Activated CD4-positive, CD25-positive, alpha-beta regulatory T cell treated with anti-CD3 and anti-CD28 coated beads, Interleukin-2, amount 50 U/mL, for 72 hours (primary cell): Measurements from ENCODE around the gene OR6X1.

ENCODE experiments used
- DNase-seq: peaks from one replicate; pipeline ENCODE4 v3.0.0; 2021

The OR6X1 gene, protein sequence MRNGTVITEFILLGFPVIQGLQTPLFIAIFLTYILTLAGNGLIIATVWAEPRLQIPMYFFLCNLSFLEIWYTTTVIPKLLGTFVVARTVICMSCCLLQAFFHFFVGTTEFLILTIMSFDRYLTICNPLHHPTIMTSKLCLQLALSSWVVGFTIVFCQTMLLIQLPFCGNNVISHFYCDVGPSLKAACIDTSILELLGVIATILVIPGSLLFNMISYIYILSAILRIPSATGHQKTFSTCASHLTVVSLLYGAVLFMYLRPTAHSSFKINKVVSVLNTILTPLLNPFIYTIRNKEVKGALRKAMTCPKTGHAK

GRCh38 chr11:123754101-123754568 is at the start of gene OR6X1:
Gene OR6X1, minus strand, starts transcription at chr11:123754518. Its CDS starts 0 bp downstream, at chr11:123754518.
- no peak for DNase-seq

GRCh38 chr11:123801765-123802164 is 47.4 kb upstream of the OR6X1 start:
- no peak for DNase-seq

GRCh38 chr11:123800036-123800435 is 45.7 kb upstream of the OR6X1 start:
- DNase-seq: no peak

- DNase-seq: no peak
These were observed 45.1 kb upstream of the OR6X1 start for GRCh38 chr11:123799438-123799837.

DNA sequence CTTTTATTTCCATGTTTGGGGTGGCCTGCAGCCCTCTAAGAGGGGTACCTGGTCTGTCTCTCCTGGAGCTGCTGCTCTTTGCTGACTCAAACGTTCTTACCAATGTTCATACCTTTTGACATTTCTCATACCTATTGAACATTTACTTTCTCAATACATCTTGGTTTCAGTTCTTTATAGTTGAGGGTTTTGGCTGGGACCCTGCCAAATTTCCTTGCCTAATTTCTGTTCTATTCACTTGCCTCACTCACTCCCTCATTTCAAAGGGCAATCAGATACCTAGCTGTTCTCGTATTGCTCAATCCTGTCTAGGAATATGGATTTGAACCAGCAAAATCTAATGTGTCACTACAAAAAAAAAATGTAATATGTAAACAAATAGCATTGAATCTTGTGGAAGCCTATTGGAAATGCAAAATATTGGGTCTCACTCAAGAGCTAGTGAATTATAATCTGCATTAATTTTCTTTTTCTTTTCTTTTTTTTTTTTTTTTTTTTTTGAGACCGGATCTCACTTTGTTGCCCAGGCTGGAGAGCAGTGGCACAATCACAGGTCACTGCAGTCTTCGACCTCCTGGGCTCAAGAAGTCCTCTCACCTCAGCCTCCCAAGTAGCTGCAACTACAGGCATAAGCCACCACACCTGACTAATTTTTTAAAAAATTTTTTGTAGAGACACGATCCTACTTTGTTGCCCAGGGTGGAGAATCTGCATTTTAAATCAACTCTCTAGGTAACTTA is 44.4 kb upstream of the OR6X1 start:
- no peak for DNase-seq

DNA sequence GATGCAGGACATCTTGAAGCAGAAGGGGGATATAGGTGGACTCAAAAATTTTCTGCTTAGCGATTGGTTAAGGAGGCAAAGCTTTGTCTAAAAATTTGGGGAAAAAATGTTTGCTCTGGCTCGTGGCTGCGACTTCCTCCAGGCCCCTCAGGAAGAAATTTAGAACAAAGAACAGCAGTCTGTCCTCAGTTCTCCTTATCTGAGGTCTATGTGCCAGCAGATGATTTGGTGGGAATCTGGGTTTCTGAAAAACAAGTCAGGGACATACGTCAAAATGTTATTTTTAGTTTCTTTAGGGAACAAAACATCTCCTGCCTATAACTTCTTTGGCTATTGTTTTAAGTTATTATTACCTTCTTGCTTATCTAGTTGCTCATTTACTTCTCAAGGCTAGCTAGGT is 43.8 kb upstream of the OR6X1 start:
- DNase-seq: no peak

- no peak for DNase-seq
These were observed 43.2 kb upstream of the OR6X1 start for GRCh38 chr11:123797541-123797940.

DNA sequence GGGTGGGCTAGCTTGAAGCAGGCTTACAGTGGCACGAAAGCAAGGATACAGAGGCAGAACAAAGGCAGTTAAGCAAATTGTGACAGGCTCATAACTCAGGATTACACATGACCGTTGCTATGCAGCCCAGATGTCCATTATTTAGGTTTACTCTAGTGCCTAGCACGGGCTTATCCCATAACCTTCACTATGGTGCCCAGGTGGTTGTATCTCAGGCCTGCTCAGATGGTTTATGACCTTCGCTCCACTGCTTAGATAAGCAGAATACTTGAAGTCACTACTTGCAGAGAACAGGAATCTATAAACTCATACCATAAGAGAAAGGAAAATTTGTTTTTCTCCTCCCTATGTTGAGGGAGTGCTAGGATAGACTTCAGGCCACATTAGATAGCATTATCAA is 42.8 kb upstream of the OR6X1 start:
- no peak for DNase-seq

DNA sequence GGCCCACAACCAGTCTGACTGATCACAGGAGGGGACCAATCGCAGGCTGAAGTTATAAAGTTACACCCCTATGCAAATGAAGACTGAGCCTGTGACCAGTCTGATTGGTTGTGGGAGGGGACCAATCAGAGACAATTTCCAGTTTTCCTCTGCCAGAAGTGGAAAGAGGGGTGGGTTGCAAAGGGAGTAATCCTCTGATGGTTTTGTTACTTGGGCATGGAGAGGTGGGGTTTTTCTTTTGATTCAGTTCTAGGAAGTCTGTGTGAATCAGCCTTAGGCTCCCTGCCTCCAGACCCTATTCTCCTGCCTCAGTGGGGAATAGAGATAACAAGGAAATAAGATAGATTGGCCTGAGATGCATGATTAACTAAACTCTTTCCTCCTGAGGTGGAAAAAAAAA is 41.9 kb upstream of the OR6X1 start:
- no peak for DNase-seq

DNA sequence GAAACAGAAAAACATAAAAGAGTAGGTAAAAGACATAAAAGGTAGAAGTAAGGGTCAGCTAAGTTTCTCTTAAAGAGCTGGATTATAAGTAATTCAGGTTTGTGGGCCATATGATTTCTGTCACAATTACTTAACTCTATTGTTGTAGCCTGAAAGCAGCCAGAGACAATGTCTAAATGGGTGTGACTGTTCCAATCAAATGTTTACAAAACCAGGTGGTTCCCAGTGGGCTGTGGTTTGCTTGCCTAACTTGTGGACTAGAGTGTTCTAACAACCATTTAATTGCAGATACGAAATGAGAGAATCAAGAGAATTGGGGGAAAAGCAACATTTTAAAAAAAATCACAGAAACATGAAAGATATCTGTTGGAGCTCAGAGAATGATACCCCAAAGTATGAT is 29.2 kb upstream of the OR6X1 start:
- DNase-seq: no peak

- DNase-seq: no peak
These were observed 24.2 kb upstream of the OR6X1 start for GRCh38 chr11:123778511-123778910.

- no peak for DNase-seq
These were observed 21.6 kb upstream of the OR6X1 start for GRCh38 chr11:123775715-123776549.

DNA sequence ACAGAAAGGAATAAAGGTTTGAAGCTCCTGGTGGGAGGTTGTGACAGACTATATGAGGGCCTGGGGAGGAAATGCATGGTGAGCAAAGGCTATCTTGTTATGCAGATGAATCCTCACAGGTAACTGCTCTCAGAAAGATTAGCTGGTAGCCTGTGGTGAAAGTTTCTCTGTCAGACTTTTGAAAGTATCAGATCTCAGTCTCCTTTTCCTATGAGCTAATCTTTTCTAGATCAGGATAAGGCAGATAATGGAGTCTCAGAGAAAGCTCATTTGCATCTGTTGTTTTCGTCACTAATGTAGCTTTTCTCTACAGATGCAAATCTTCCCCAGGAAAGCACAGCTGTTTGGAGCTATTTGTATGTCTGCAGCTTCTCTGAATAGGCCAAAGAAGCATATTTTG is 21.0 kb upstream of the OR6X1 start:
- DNase-seq: no peak

DNA sequence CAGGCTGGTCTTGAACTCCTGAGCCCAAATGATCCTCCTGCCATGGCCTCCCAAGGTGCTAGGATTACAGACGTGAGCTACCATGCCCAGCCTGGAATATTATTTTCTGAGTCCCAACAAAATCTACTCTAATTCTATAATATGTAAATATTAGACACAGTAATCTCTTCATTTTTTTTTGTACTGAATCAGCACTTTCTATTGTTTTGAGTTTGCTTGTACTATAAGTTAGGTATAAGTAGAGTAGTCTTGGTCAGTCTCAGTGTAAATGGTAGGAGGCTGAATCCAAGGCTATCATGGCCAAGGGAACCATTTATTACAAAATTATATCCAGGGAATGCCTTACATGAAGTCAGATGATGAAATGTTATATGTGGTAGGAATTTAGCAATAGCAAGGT is 19.6 kb upstream of the OR6X1 start:
- DNase-seq: no peak

DNA sequence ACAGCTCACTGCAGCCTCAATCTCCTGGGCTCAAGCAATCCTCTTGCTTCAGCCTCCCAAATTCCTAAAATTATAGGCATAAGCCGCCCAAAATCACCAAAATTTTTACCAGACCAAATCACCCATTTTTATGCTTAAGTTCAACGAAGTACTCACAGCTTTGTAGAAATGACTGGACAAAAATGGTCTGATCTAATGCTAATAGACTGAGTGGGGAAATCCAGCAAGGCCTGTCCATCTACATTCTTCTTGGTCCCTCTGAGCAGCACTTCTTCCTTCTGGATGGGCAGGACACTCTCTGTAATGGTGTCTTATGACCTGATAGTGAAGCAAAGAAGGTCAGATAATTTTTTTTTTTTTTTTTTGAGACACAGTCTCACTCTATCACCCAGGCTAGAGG is 18.7 kb upstream of the OR6X1 start:
- DNase-seq: no peak

- no peak for DNase-seq
These were observed 17.3 kb upstream of the OR6X1 start for GRCh38 chr11:123771664-123772063.

DNA sequence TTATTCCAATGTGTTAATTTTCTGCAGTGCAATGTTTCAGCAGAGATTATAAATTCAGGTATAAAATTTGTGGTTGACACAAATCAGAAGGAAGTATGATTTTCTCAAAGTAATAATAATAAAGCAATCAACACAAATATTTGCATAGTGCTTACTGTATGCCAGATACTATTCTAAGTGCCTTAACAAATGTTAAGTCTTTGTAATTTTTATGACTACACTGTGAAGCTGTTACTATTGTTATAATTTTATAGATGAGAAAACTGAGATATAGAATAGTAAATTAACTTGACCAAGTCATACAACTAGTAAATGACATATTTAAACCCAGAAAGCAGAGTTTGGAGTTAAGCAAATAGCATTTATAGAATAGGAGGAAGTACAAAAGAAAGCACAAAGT is 16.4 kb upstream of the OR6X1 start:
- DNase-seq: no peak

DNA sequence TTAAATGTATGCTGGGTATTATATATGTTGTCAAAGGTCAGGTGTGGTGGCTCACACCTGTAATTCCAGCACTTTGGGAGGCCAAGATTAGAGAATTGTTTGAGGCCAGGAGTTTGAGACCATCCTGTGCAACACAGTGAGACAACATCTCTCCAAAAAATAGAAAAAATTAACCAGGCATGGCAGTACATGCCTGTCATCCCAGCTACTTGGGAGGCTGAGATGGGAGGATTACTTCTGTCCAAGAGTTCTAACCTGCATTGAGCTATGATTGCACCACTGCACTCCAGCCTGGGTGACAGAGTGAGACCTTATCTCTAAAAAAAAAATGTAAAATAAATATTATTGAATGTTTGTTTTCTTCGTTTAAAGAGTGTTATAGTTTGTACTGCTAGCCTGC is 11.3 kb upstream of the OR6X1 start:
- DNase-seq: no peak

- DNase-seq: no peak
These were observed 8.1 kb upstream of the OR6X1 start for GRCh38 chr11:123762422-123762821.

DNA sequence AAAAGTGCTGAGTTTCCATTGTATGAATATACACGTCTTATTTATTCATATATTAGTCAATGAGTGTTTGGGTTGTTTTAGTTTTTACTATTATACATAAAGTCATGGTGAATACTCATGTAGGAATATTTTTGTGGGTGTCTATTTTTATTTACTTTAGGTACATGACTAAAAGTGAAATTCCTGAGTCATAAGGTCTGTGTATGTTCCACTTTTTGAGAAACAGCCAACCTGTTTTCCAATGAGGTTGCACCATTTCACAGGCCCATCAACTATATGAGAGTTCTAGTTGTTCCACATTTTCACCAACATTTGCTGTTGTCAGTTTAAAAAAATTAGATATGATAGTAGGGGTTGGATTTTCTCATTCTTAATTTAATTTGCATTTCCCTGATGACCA is 6.6 kb upstream of the OR6X1 start:
- DNase-seq: no peak

GRCh38 chr11:123757976-123758375 is 3.7 kb upstream of the OR6X1 start:
- DNase-seq: no peak

GRCh38 chr11:123755813-123756212 is 1.5 kb upstream of the OR6X1 start:
- DNase-seq: no peak

DNA sequence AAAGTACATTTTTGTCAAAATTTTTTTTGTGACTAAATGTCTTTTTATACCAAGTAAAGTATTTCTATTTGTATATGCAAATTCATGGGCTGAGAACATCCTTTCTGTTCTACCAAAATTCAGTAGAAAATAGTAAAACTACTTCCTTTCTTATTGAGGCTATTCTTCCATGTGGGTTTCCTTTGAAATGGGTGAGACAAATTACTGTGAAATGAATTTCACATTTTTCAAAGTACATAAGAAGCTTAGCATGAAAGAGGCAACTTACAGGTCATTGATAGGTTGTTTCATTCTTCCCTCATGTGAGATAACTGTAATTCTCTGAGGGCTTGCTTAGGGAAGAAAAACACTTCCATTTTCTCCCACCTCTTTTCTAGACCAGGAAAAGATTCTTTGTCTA is 1.0 kb upstream of the OR6X1 start:
- DNase-seq: no peak

DNA sequence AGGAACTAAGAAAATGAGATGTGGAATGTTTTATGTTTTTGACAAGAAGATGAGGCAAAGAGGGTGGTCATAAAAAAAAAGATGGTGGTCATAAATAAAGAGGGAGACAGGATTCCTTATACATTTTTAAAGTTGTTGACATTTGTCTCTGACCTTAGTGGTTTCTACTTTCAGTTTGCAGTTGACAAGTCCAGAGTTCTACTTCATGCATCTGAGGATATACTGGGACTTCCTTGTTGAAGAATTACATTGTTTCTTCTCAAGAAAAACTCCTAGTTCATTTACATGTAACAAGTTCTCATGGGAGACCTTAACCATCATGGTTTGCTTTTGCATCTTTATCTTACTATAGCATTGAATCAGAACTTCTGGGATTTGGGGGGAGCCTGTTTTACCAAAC is 1.2 kb downstream of the OR6X1 start:
- DNase-seq: no peak
